GM10847 (cell line): ENCODE data around the gene AKT1S1.

ENCODE experiments used
- POLR2A ChIP-seq: IDR thresholded peaks from 2 replicates; pipeline ENCODE4 v1.6.1; 2011; ENCODE audit not compliant: insufficient read length; ENCODE audit errors: extremely low read depth

AKT1S1 gene

GRCh38 chr19:49857061-49857837 is 19.9 kb downstream of the AKT1S1 start:
- peak; percentile 20 for TF ChIP-seq POLR2A

DNA sequence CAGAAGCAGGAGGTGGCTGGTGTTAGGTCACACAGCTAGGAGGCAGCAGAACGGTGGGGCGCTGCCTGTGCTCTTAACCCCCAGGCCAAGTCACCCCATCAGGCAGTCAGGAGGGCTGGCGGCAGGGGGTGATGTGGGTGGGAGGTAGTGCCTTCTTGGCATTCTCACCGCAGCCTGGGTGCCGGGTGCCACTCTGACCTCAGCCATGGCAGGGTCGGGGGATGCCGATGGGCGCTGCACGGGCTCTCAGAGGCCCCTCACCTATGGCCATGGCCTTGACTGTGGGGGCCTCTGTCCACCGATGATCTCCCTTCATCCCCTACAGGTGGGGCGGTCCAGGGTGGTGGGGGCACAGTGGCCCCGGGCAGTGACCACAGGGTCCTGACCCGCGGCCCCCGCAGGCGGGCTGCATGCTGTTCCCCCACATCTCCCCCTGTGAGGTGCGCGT is 20.6 kb downstream of the AKT1S1 start:
- TF ChIP-seq POLR2A = no peak

- TF ChIP-seq POLR2A = no peak
These were observed 21.2 kb downstream of the AKT1S1 start for GRCh38 chr19:49855676-49856573.

GRCh38 chr19:49855277-49855675 is 21.9 kb downstream of the AKT1S1 start:
- no peak for TF ChIP-seq POLR2A

DNA sequence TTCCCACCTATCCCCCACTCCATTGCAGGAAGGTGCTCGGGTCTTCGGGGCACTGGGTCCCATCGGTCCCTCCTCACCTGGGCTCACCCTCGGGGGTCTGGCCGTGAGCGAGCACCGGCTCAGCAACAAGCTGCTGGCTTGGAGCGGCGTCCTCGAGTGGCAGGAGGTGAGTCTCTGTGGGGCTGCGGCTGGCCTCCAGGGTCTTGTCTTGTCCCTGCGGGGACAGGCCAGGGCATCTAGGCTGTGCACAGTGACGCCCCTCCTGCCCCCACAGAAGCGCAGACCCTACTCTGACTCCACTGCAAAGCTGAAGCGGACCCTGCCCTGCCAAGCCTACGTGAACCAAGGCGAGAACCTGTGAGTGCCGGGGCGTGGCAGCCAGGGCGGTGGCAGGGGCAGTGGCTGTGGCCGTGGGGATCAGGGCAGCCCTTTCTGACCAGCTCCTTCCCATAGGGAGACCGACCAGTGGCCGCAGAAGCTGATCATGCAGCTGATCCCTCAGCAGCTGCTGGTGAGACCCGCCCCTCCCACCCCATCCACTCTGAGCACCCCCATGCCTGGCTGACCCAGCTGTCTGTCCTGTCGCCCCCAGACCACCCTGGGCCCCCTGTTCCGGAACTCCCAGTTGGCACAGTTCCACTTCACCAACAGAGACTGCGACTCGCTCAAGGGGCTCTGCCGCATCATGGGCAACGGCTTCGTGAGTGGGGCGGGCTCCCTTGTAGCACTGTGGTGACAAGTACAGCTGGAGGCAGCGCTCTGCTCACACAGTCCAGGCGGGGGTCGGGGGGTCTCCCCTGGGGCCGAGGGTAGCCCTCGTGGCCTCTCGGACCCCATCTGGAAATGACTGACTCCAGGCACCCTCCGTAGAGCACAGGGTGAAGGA is 22.5 kb downstream of the AKT1S1 start:
- TF ChIP-seq POLR2A = no peak

- no peak for TF ChIP-seq POLR2A
These were observed 23.2 kb downstream of the AKT1S1 start for GRCh38 chr19:49853852-49854377.

DNA sequence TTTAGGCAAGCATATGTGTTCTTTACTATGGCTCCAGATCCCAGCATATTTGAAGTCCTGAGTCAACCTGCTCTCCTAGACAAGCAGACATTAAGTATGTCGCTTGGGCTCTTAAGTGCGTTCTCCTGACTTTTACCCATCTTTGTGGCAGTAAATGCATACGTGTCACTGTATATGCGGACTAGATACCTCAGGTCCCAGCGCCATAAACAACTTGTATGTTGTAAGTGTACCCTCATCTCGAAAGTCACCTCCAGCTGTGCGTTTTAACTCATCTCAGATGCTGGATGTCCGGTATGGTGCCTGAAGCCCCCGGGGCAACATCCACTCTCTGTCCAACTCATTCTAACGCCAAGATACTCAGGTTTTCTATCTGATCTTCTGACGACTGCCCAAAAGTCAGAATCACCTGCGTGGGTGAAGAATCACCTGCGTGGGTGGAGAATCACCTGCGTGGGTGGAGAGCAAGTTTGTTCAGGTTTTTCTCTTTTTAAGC is 24.5 kb downstream of the AKT1S1 start:
- no peak for TF ChIP-seq POLR2A

DNA sequence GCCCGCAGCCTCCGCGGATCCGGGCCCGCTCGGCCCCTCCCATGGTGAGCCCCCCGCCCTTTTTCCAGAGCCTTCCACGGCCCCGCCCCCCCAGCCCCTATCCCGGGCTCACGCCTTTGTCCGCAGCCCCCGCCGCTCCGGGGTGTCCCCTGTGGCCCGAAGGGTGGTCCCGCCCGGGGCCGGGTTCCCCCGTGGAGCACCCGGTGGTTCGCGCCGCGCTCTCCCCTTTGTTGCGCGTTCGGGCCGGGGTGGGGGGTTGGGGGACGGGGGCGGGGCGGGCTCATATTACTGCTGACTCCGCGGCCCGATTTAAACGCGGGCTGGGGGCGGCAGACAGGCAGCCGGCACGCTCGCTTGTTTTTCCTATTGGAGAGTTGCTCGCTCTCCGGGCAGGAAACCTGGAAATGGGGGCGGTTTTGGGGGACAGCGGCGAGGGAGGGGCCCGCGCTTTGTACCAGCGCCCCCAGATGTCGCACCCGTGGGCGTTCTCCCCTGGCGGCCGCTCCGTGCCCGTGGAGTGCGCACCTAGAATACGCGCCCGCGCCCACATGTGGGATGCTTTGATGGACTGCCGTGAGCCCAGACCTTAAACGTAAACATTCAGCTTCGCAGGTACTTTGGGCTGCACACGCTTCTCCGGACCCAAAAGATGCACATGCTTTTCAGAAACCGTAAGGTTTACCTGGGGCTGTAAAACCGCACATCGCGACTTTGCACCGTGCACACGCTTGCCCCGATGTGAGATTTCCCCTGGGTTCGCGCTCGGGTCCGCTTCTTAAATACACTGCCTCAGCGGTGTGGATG is 25.5 kb downstream of the AKT1S1 start:
- no peak for TF ChIP-seq POLR2A

GRCh38 chr19:49850487-49851342 is 26.4 kb downstream of the AKT1S1 start, which contains the start of gene PTOV1:
Gene PTOV1 (plus strand): TSS chr19:49851159.
- TF ChIP-seq POLR2A = peak; percentile 62

GRCh38 chr19:49850221-49850486 is 27.0 kb downstream of the AKT1S1 start:
- no peak for TF ChIP-seq POLR2A

DNA sequence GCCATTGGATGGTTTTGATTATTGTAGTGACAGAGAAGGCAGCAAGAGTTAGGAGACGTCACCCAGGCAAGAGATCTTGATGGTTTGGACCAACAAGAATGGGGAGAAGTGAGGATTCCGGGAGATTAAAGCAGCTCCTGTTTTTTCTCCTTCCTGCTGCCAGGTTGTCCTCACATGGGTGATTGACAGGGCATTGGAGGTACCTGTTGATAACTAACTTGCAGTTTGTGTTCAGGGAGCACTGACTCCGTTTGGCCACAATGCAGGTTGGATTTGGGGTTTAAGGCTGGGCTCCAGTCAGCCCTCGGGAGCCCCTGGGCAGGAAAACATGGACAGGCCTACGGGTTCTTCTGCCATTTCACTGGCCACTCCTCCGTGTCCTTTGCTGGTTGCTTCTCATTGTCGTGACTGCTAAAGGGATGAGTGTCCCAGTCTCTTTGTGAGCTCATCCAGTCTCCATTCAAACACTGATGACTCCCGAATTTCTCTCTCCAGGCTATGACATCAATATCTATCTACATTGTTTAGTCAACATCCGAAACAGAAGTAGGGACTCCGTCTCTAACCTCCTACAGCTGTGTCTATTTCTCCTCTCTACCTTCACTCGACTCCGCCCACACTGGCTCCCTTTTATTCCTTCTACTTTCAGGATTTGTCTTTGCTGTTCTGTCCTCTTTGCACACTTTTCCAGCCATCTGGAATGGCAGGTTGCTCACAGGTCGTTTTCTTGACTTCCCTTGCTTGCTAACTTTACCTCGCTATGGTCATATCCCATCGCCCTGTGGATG is 27.5 kb downstream of the AKT1S1 start:
- TF ChIP-seq POLR2A = no peak

DNA sequence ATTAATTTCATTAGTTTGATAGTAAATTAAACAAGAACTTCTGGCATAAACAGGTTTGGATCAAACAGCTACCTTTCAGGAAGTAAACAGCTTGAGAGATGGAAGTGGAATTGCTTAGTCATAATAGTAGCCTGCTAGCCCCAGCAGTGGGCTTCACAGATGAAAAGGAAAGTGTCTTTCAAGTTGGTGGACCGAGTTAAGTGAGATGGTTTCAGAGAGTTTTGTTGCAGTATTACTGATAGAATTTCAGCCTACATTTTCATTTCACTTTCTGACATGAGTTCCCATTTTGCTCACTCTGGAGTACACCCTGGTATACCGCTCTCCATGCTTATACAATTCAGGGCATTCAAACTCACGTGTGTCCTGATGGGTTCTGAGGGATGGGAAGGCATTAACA is 28.2 kb downstream of the AKT1S1 start:
- no peak for TF ChIP-seq POLR2A
